ENCODE measurements around the gene TNFRSF4.

TNFRSF4 gene

DNA sequence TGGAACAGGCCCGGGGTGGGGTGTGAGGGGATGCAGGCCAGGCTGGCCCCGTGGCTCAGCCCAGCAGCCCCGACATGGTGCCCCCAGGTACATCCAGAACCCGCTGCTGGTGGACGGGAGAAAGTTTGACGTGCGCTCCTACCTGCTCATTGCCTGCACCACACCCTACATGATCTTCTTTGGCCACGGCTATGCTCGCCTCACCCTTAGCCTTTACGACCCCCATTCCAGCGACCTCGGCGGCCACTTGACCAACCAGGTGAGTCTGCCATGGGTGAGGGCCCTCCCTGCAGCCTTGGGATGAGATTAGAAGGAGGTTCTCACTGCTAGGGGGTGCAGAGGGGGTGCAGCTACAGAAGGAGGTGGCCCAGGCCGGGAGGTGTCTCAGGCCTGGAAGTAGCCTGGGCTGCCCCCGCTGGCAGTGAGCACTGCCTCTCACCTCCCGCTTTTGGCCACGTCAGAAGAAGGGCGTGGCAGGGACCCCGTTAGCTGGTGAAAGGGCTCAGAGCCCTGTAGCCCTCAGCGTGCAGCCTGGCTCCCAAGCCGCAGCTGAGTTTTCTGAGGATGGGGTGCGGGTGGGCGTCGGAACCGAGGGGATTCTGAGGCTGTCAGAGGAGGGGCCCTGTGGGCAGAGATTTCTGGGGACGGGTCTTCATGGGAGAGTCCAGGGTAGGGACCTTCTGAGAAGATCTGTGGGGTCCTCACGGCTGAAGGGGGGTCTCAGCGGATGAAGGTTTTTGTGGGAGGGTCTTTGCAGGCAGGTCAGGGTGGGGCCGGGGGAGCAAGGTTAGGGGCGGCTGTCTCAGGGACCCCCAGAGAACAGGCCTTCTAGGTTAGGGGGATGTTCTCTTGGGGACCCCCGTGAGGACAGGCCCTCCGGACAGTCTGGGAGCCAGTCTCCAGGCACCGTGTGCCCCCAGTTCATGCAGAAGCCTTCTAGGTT, 29.8 kb downstream of the TNFRSF4 start:
- Histone ChIP-seq H2AK5ac (ENCODE audit: low read length) (no peak overlapping the region), H3K9ac (ENCODE audit: low read length) (no peak overlapping the region), H3K27ac (ENCODE audit: low read depth, low read length) (no peak overlapping the region), H3K27me3 (ENCODE audit: insufficient read depth, low read length, poor library complexity) (no peaks in the 10 kb centered on the region), H3K4me3 (ENCODE audit: low read length) (no peak overlapping the region), H3K79me2 (ENCODE audit: control insufficient read depth, insufficient read depth, low read length) (no peaks in the 10 kb centered on the region), H3K18ac (ENCODE audit: low read length) (no peak overlapping the region), H3K4ac (ENCODE audit: low read depth, low read length) (no peak overlapping the region), H2BK5ac (ENCODE audit: low read length) (no peak overlapping the region), H2BK15ac (replicated peaks; ENCODE audit: low read depth) (no peak overlapping the region), H2BK120ac (ENCODE audit: low read depth, low read length) (no peak overlapping the region), H3K36me3 (ENCODE audit: control insufficient read depth, insufficient read depth, low read length) (no peaks in the 10 kb centered on the region), H4K8ac (ENCODE audit: low read depth, low read length) (no peak overlapping the region), H3K4me1 (ENCODE audit: control insufficient read depth, low read depth, low read length) (no peaks in the 10 kb centered on the region), H3K79me1 (ENCODE audit: low read length) (no peaks in the 10 kb centered on the region), H3K4me2 (ENCODE audit: low read length) (no peak overlapping the region), H3K23ac (ENCODE audit: low read length) (no peak overlapping the region), H4K5ac (ENCODE audit: low read length) (no peak overlapping the region), H3K56ac (ENCODE audit: low read length) (no peak overlapping the region)
- DNase-seq: no peak
- no CpG with 5 or more reads among the region's 33 CpGs for WGBS (ENCODE audit: extremely low coverage, insufficient coverage, low lambda C conversion rate)

DNA sequence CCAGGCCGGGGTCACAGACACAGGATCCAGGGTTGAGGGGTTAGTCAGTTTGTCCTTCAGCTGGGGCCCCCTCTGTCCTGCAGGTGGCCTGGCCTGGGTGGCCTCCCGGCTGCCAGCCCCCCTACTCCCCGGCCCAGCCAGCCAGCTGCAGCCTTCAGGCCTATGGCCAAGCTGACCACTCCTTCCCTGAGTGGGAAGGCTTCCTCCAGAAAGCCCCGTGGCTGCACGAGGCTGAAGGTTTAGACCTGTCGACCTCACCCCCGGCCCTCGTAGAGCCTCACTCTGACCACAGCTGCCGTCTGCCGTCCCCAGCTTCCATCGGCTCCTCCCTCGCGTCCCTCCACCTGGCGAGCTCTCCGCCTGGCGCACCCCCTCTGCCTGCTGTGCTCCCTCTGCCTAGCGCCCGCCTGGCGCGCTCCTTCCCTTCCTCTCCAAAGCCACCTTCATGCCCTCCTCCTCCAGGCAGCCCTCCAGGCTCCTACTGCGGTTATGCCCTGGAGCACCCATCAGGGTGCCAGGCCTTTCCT, 30.7 kb downstream of the TNFRSF4 start:
- Histone ChIP-seq H4K5ac (ENCODE audit: low read length) (no peak overlapping the region), H3K23ac (ENCODE audit: low read length) (no peak overlapping the region), H3K79me2 (ENCODE audit: control insufficient read depth, insufficient read depth, low read length) (no peaks in the 10 kb centered on the region), H3K79me1 (ENCODE audit: low read length) (no peaks in the 10 kb centered on the region), H3K4ac (ENCODE audit: low read depth, low read length) (no peak overlapping the region), H3K9ac (ENCODE audit: low read length) (no peak overlapping the region), H2BK5ac (ENCODE audit: low read length) (no peak overlapping the region), H3K27me3 (ENCODE audit: insufficient read depth, low read length, poor library complexity) (no peaks in the 10 kb centered on the region), H2BK15ac (replicated peaks; ENCODE audit: low read depth) (no peak overlapping the region), H4K8ac (ENCODE audit: low read depth, low read length) (no peak overlapping the region), H3K4me3 (ENCODE audit: low read length) (no peak overlapping the region), H3K56ac (ENCODE audit: low read length) (no peak overlapping the region), H2BK120ac (ENCODE audit: low read depth, low read length) (no peak overlapping the region), H3K36me3 (ENCODE audit: control insufficient read depth, insufficient read depth, low read length) (no peaks in the 10 kb centered on the region), H3K18ac (ENCODE audit: low read length) (no peak overlapping the region), H3K4me1 (ENCODE audit: control insufficient read depth, low read depth, low read length) (no peaks in the 10 kb centered on the region), H3K27ac (ENCODE audit: low read depth, low read length) (no peak overlapping the region), H2AK5ac (ENCODE audit: low read length) (no peak overlapping the region), H3K4me2 (ENCODE audit: low read length) (no peak overlapping the region)
- no peak for DNase-seq
- WGBS (ENCODE audit: extremely low coverage, insufficient coverage, low lambda C conversion rate): no CpG with 5 or more reads among the region's 21 CpGs

DNA sequence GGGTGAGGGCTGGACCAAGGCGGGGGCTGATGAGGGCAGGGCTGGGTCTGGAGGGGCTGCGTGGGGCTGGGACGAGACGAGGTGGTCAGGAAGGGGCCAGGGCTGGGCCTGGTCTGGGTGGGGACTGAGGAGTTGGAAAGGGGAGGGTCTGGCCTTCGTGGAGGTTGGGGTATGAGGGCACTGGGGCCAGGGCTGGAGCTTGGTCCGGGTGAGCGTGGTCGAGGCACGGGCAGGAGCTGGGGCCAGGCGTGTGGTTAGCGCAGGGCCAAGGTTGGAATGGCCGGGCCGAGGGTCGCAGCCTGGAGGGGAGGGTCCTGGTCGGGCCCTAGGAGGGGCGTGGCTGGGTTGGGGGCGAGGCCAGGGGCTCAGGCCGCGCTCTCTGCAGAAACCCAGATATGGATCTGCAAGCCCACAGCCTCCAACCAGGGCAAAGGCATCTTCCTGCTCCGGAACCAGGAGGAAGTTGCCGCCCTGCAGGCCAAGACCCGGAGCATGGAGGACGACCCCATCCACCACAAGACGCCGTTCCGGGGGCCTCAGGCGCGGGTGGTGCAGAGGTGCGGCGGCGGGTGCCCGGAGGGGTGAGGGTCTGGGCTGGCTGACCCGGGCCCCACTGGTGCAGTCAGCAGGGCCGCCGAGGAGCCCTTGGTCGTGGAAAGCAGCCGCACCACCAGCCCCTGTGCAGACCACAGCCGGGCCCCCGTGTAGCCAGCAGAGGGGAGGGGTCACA, 31.3 kb downstream of the TNFRSF4 start:
- no peaks in the 10 kb centered on the region for H3K27me3 ChIP-seq (ENCODE audit: insufficient read depth, low read length, poor library complexity)
- no CpG with 5 or more reads among the region's 39 CpGs for WGBS (ENCODE audit: extremely low coverage, insufficient coverage, low lambda C conversion rate)
- H2BK5ac ChIP-seq (ENCODE audit: low read length): no peak overlapping the region
- no peak overlapping the region for H3K9ac ChIP-seq (ENCODE audit: low read length)
- no peaks in the 10 kb centered on the region for H3K79me2 ChIP-seq (ENCODE audit: control insufficient read depth, insufficient read depth, low read length)
- no peak overlapping the region for H3K27ac ChIP-seq (ENCODE audit: low read depth, low read length)
- no peaks in the 10 kb centered on the region for H3K4me1 ChIP-seq (ENCODE audit: control insufficient read depth, low read depth, low read length)
- H3K18ac ChIP-seq (ENCODE audit: low read length): no peak overlapping the region
- no peaks in the 10 kb centered on the region for H3K79me1 ChIP-seq (ENCODE audit: low read length)
- no peaks in the 10 kb centered on the region for H3K36me3 ChIP-seq (ENCODE audit: control insufficient read depth, insufficient read depth, low read length)
- DNase-seq: no peak
- H4K8ac ChIP-seq (ENCODE audit: low read depth, low read length): no peak overlapping the region
- no peak overlapping the region for H3K4ac ChIP-seq (ENCODE audit: low read depth, low read length)
- H3K56ac ChIP-seq (ENCODE audit: low read length): peak overlapping the region; percentile 25
- H2AK5ac ChIP-seq (ENCODE audit: low read length): no peak overlapping the region
- no peak overlapping the region for H3K4me2 ChIP-seq (ENCODE audit: low read length)
- H3K23ac ChIP-seq (ENCODE audit: low read length): no peak overlapping the region
- H2BK120ac ChIP-seq (ENCODE audit: low read depth, low read length): no peak overlapping the region
- H2BK15ac ChIP-seq (replicated peaks; ENCODE audit: low read depth): no peak overlapping the region
- H3K4me3 ChIP-seq (ENCODE audit: low read length): no peak overlapping the region
- H4K5ac ChIP-seq (ENCODE audit: low read length): no peak overlapping the region

DNA sequence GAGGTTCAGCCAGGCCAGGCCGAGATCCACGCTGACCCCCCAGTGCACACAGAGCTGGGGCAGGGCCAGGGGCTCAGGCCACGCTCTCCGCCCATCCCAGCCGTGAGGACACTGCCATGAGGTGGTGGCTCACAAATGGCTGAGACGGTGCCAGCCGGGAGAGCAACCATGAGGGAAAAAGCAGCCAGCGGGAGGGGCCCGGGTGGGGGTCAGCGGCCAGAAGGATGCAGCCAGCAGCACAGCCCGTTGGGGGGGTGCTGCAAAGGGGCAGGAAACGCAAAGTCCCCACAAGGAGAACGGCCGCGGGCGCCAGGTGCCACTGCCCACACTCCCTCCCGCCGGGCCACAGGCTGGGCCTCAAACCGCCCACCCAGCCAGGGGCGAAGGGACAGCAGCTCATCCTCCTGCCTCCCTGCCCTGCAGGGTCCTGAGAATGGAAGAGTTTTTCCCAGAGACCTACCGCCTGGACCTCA, 32.0 kb downstream of the TNFRSF4 start:
- H3K56ac ChIP-seq (ENCODE audit: low read length): no peak overlapping the region
- H3K9ac ChIP-seq (ENCODE audit: low read length): no peak overlapping the region
- H3K23ac ChIP-seq (ENCODE audit: low read length): no peak overlapping the region
- no peak overlapping the region for H3K27ac ChIP-seq (ENCODE audit: low read depth, low read length)
- H3K79me1 ChIP-seq (ENCODE audit: low read length): no peaks in the 10 kb centered on the region
- no peaks in the 10 kb centered on the region for H3K36me3 ChIP-seq (ENCODE audit: control insufficient read depth, insufficient read depth, low read length)
- no peak overlapping the region for H2BK15ac ChIP-seq (replicated peaks; ENCODE audit: low read depth)
- no peak overlapping the region for H2BK5ac ChIP-seq (ENCODE audit: low read length)
- no peaks in the 10 kb centered on the region for H3K27me3 ChIP-seq (ENCODE audit: insufficient read depth, low read length, poor library complexity)
- H4K5ac ChIP-seq (ENCODE audit: low read length): no peak overlapping the region
- no peak overlapping the region for H2AK5ac ChIP-seq (ENCODE audit: low read length)
- H3K4me3 ChIP-seq (ENCODE audit: low read length): no peak overlapping the region
- no peak for DNase-seq
- H4K8ac ChIP-seq (ENCODE audit: low read depth, low read length): no peak overlapping the region
- no peak overlapping the region for H2BK120ac ChIP-seq (ENCODE audit: low read depth, low read length)
- H3K18ac ChIP-seq (ENCODE audit: low read length): no peak overlapping the region
- H3K79me2 ChIP-seq (ENCODE audit: control insufficient read depth, insufficient read depth, low read length): no peaks in the 10 kb centered on the region
- H3K4me1 ChIP-seq (ENCODE audit: control insufficient read depth, low read depth, low read length): no peaks in the 10 kb centered on the region
- no peak overlapping the region for H3K4me2 ChIP-seq (ENCODE audit: low read length)
- whole genome bisulfite sequencing (ENCODE audit: extremely low coverage, insufficient coverage, low lambda C conversion rate): no CpG with 5 or more reads among the region's 21 CpGs
- no peak overlapping the region for H3K4ac ChIP-seq (ENCODE audit: low read depth, low read length)

DNA sequence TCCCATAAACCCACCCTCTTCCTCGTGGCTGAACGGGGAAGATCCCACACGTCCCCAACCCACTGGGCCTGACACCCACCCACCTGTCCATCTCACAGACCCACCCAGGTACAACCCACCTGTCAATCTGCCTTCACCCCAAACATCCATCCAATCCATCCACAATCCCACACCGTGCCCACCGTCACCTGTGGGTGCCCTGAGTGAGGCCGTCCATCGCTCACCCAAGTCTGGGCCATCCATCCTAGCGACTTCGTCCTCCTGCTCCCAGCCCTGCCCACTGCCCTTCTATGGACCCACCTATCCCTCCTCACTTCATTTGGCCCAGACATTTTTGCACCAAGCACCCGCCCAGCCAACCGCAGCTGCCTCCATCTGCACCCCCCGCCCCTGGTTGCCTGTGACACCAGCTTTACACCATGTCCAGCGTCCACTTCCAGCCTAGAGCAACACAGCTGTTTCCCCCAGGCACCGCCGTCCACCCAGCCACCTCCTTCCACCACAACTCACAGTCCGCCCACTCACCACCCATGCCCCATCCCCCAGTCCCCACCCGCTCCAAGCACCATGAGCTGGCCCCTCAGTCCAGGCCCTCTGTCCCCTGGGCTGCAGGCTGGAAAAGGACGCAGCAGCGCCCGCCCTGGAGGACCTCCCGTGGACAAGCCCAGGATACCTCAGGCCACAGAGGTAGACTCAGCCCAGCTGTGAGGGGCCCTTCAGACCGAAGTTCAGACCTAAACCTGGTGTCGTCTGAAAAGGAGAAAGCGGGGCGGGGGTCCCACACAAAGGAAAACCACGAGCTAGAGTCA, 32.6 kb downstream of the TNFRSF4 start:
- no peak for DNase-seq
- H3K36me3 ChIP-seq (ENCODE audit: control insufficient read depth, insufficient read depth, low read length): no peaks in the 10 kb centered on the region

More for the DNA sequence above, 32.6 kb downstream of the TNFRSF4 start:
- Histone ChIP-seq H3K4me3 (ENCODE audit: low read length) (no peak overlapping the region), H3K27me3 (ENCODE audit: insufficient read depth, low read length, poor library complexity) (no peaks in the 10 kb centered on the region), H2AK5ac (ENCODE audit: low read length) (no peak overlapping the region), H3K27ac (ENCODE audit: low read depth, low read length) (no peak overlapping the region), H3K9ac (ENCODE audit: low read length) (no peak overlapping the region), H3K4me2 (ENCODE audit: low read length) (no peak overlapping the region), H3K4ac (ENCODE audit: low read depth, low read length) (no peak overlapping the region), H3K18ac (ENCODE audit: low read length) (no peak overlapping the region), H3K56ac (ENCODE audit: low read length) (no peak overlapping the region), H3K79me1 (ENCODE audit: low read length) (no peaks in the 10 kb centered on the region), H3K4me1 (ENCODE audit: control insufficient read depth, low read depth, low read length) (no peaks in the 10 kb centered on the region), H2BK5ac (ENCODE audit: low read length) (no peak overlapping the region), H3K23ac (ENCODE audit: low read length) (no peak overlapping the region), H4K5ac (ENCODE audit: low read length) (no peak overlapping the region), H2BK120ac (ENCODE audit: low read depth, low read length) (no peak overlapping the region), H3K79me2 (ENCODE audit: control insufficient read depth, insufficient read depth, low read length) (no peaks in the 10 kb centered on the region), H2BK15ac (replicated peaks; ENCODE audit: low read depth) (no peak overlapping the region), H4K8ac (ENCODE audit: low read depth, low read length) (no peak overlapping the region)
- no CpG with 5 or more reads among the region's 26 CpGs for WGBS (ENCODE audit: extremely low coverage, insufficient coverage, low lambda C conversion rate)
